ENCODE results near the gene RNF150.

The RNF150 gene

DNA sequence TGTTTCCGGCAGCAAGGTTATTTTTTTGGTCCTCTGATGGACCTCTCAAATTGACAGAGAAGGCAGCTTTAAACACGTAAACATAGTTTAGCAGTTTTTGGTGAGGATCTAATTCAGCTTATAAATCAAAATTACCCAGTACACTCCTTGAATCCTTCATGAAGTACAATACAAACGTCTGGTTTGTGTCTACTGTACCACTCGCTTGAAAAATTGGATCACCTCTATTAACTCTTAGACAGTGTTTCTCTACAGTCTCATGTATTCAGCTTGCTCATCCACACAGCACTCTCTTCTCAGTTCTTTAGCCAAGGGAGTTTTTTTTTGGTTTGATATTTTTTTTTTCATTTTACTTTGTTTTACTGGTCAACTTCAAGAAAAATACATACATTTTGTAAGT is 113.5 kb downstream of the RNF150 start:
- no peak for TF ChIP-seq CTCF (IDR thresholded peaks at IDR 0.05; ENCODE audit: control extremely low read depth, extremely low read depth, low read depth, missing control alignments)
- POLR2A ChIA-PET, result no interaction called here
- DNase-seq (ENCODE audit: extremely low spot score), result no peak
- CTCF ChIA-PET, result interaction anchor here (1.2 kb wide), 1 partner anchor 23 kb away, joined by 3 read pairs; no protein-coding TSS in a partner anchor

DNA sequence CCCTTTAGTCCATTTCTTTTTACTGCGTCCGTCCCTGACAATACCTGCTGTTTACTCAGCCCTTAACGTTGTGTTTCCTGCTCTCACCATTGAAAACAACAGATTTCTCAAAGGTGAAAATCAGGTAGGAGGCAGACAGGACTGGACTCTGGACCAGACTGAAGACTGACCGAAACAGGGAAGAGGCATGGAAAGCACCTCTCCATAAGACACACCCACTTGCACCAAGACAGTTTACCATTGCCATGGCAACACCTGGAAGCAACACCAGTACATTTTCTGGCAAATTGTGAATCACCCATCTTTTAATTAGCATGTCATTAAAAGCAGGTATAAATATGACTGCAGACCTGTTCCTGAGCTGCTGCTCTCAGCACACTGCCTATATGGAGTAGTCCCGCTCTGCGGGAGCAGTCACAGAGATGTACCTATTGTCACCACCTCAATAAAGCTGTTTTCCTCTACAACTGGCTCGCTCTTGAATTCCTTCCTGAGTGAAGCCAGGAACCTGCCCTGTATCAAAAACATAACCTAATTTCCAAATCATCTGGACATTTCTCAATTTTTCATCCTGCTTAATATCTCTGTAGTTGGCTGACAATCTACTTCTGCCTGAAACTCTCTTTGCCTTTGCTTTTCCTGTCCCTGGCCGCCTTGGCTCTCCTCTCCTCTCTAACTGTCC is 117.0 kb downstream of the RNF150 start:
- ChIA-PET POLR2A (no interaction called here), CTCF (no interaction called here)
- no peak for DNase-seq (ENCODE audit: extremely low spot score)
- no peak for TF ChIP-seq CTCF (IDR thresholded peaks at IDR 0.05; ENCODE audit: control extremely low read depth, extremely low read depth, low read depth, missing control alignments)

DNA sequence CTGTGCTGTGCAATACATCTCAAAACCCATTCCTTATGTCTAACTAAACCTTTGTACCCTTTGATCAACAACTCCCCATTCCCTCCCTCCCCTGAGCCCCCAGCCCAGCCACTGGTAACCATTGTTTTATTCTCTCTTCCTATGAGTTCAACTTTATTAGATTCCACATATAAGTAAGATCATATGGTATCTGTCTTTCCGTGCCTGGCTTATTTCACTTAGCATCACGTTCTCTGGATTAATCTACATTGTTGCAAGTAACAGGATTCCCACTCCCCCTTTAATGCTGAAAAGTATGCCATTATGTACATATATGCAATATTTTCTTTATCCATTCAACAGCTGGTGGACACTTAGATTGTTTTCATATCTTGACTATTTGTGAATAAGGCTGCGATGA is 119.4 kb downstream of the RNF150 start:
- ChIA-PET POLR2A (no interaction called here), CTCF (no interaction called here)
- DNase-seq (ENCODE audit: extremely low spot score), result no peak
- no peak for TF ChIP-seq CTCF (IDR thresholded peaks at IDR 0.05; ENCODE audit: control extremely low read depth, extremely low read depth, low read depth, missing control alignments)

- DNase-seq (ENCODE audit: extremely low spot score), result no peak
- POLR2A ChIA-PET, result no interaction called here
- CTCF ChIA-PET, result interaction anchor here (1.0 to 2.1 kb wide), 3 partner anchors 9 to 12 kb away, joined by 5 to 9 read pairs (median 5); no protein-coding TSS in a partner anchor
- TF ChIP-seq CTCF (IDR thresholded peaks at IDR 0.05; ENCODE audit: control extremely low read depth, extremely low read depth, low read depth, missing control alignments), result no peak
Observed at GRCh38 chr4:141011901-141012315, 121.4 kb downstream of the RNF150 start.

GRCh38 chr4:141009931-141010330 is 123.3 kb downstream of the RNF150 start:
- DNase-seq (ENCODE audit: extremely low spot score), result no peak
- no peak for TF ChIP-seq CTCF (IDR thresholded peaks at IDR 0.05; ENCODE audit: control extremely low read depth, extremely low read depth, low read depth, missing control alignments)
- ChIA-PET CTCF (interaction anchor here (2.4 kb wide), 1 partner anchor 11 kb away, joined by 7 read pairs; no protein-coding TSS in a partner anchor), POLR2A (no interaction called here)

DNA sequence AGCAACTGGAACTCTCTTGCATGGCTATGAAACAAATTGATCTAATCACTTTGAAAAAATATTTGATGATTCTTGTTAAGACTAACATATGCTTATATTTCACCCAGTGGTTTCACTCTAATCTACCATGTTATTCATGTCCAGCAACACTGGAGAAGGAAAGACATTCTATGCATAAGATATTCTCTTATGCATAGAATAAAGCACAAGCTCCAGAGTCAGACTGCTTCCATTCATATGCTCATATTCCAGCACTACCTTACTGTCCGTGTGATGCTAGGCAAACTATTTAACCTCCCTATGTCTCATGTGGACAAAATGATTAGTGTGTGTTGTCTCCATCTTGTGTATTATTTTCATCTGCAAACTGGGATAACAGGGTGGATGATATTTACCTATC is 124.1 kb downstream of the RNF150 start:
- no peak for DNase-seq (ENCODE audit: extremely low spot score)
- no peak for TF ChIP-seq CTCF (IDR thresholded peaks at IDR 0.05; ENCODE audit: control extremely low read depth, extremely low read depth, low read depth, missing control alignments)
- CTCF ChIA-PET, result interaction anchor here (2.4 kb wide), 1 partner anchor 10 kb away, joined by 7 read pairs; no protein-coding TSS in a partner anchor
- POLR2A ChIA-PET, result no interaction called here

Data from GM10248 (cell line).